ENCODE results near the gene CFB.
A peak's percentile ranks its signal among the peaks of the same experiment; 100 is the strongest.
"Not testable (repeated sequence)": the region's sequence is repeated elsewhere in the genome, so short reads cannot be mapped to it uniquely, and the experiment has no call there.

Gene CFB

GRCh38 chr6:31903957-31904356, 41.9 kb upstream of the CFB start:
- TF ChIP-seq MYC (IDR thresholded peaks at IDR 0.05; ENCODE audit: low read depth, low read length) = no peak
- TF ChIP-seq CTCF (IDR thresholded peaks at IDR 0.05; ENCODE audit: low read depth, low read length) = no peak
- TF ChIP-seq POLR2A (IDR thresholded peaks at IDR 0.05; ENCODE audit: extremely low read depth, insufficient read length) = no peak
- no peak for TF ChIP-seq MAX (IDR thresholded peaks at IDR 0.05; ENCODE audit: low read depth, low read length)
- H3K4me3 ChIP-seq (ENCODE audit: low read depth, low read length) = no peak overlapping the region
- DNase-seq (ENCODE audit: low read depth) = no peak

- H3K4me3 ChIP-seq (ENCODE audit: low read depth, low read length) = no peak overlapping the region
- TF ChIP-seq POLR2A (IDR thresholded peaks at IDR 0.05; ENCODE audit: extremely low read depth, insufficient read length) (no peak), MAX (IDR thresholded peaks at IDR 0.05; ENCODE audit: low read depth, low read length) (no peak)
- DNase-seq (ENCODE audit: low read depth) = no peak
These were observed 40.9 kb upstream of the CFB start for GRCh38 chr6:31905041-31905440.

- DNase-seq (ENCODE audit: low read depth) = no peak
- TF ChIP-seq POLR2A (IDR thresholded peaks at IDR 0.05; ENCODE audit: extremely low read depth, insufficient read length) (no peak), MYC (IDR thresholded peaks at IDR 0.05; ENCODE audit: low read depth, low read length) (no peak), MAX (IDR thresholded peaks at IDR 0.05; ENCODE audit: low read depth, low read length) (no peak), CTCF (IDR thresholded peaks at IDR 0.05; ENCODE audit: low read depth, low read length) (no peak)
- no peak overlapping the region for H3K4me3 ChIP-seq (ENCODE audit: low read depth, low read length)
These were observed 39.8 kb upstream of the CFB start for GRCh38 chr6:31906122-31906521.

- H3K4me3 ChIP-seq (ENCODE audit: low read depth, low read length); DNase-seq (ENCODE audit: low read depth): not testable (repeated sequence)
These were observed 39.2 kb upstream of the CFB start for GRCh38 chr6:31906727-31907126.

GRCh38 chr6:31907158-31907813, 38.6 kb upstream of the CFB start:
- TF ChIP-seq MAX (IDR thresholded peaks at IDR 0.05; ENCODE audit: low read depth, low read length) (no peak), MYC (IDR thresholded peaks at IDR 0.05; ENCODE audit: low read depth, low read length) (0 out of 2 replicates have a peak, but pooled peaks have one; percentile 28)
- no peak overlapping the region for H3K4me3 ChIP-seq (ENCODE audit: low read depth, low read length)
- peak; percentile 99 for DNase-seq (ENCODE audit: low read depth)

- DNase-seq (ENCODE audit: low read depth); H3K4me3 ChIP-seq (ENCODE audit: low read depth, low read length): not testable (repeated sequence)
These were observed 37.6 kb upstream of the CFB start for GRCh38 chr6:31908255-31908654.

- TF ChIP-seq MYC (IDR thresholded peaks at IDR 0.05; ENCODE audit: low read depth, low read length) (no peak), CTCF (IDR thresholded peaks at IDR 0.05; ENCODE audit: low read depth, low read length) (no peak), POLR2A (IDR thresholded peaks at IDR 0.05; ENCODE audit: extremely low read depth, insufficient read length) (no peak), MAX (IDR thresholded peaks at IDR 0.05; ENCODE audit: low read depth, low read length) (no peak)
- no peak overlapping the region for H3K4me3 ChIP-seq (ENCODE audit: low read depth, low read length)
- DNase-seq (ENCODE audit: low read depth) = no peak
These were observed 37.1 kb upstream of the CFB start for GRCh38 chr6:31908791-31909190.

- H3K4me3 ChIP-seq (ENCODE audit: low read depth, low read length); DNase-seq (ENCODE audit: low read depth): not testable (repeated sequence)
These were observed 36.6 kb upstream of the CFB start for GRCh38 chr6:31909298-31909697.

Measured in NB4 (cell line).